Thyroid gland (tissue), 4 donors: Measurements from ENCODE around the gene ARHGAP28.

Experiments used
- POLR2A ChIP-seq, 2 donors: fragments of 450-650 bp; IDR thresholded peaks; one replicate each; pipeline ENCODE4 v1.6.1; 2017; ENCODE audit warnings: antibody characterized with exemption in 2 of 2, mild to moderate bottlenecking in 2 of 2, moderate library complexity in 1 of 2
- TF ChIP-seq, protein P1 (sequence below), 6 experiments: fragments of 200-600 bp in 3 of 6; fragments of 450-650 bp in 3 of 6; sonication (generic) in 3 of 6; IDR thresholded peaks; one replicate each; pipeline ENCODE4 v1.5.1; 2016 to 2019; ENCODE audit warnings: antibody characterized with exemption in 6 of 6, mild to moderate bottlenecking in 2 of 6, inconsistent platforms in 1 of 6, moderate library complexity in 1 of 6

DNA sequence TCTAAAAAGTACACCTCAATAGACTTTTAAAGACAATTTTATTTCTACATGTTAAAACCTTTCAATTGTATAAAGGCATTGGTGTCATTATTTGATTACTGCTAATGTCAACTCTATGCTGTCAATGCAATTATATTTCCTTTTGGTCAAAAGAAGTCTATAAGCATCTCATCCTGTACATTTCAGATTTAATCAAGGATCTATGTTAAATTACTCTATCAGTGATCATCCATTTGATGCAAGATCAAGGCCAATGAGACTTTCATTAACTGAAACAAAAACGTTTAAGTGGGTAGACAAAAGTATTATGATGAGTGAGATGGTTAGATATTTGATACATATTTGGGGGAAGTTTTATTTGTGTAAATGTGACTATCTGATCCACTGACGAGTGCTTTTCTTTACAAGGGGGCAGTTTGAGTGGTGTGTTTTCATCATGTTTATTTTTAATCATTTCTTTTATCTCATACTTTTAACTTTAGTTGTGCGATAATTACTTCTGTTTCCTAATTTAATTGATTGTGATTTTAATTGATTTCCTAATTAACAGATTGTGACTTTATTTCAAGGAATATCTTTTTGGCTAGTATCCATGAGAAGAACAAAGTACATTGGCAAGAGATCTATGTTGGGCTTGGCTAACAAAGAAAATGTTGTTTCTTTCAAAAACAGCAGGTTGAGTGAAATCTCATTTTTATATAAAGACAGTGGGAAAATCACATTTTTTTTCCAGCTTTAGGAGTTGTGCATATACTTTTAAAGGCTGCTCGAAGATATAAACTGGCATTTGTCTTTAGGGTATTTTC, 1.1 kb downstream of the ARHGAP28 start:
- TF ChIP-seq, protein P1, sequence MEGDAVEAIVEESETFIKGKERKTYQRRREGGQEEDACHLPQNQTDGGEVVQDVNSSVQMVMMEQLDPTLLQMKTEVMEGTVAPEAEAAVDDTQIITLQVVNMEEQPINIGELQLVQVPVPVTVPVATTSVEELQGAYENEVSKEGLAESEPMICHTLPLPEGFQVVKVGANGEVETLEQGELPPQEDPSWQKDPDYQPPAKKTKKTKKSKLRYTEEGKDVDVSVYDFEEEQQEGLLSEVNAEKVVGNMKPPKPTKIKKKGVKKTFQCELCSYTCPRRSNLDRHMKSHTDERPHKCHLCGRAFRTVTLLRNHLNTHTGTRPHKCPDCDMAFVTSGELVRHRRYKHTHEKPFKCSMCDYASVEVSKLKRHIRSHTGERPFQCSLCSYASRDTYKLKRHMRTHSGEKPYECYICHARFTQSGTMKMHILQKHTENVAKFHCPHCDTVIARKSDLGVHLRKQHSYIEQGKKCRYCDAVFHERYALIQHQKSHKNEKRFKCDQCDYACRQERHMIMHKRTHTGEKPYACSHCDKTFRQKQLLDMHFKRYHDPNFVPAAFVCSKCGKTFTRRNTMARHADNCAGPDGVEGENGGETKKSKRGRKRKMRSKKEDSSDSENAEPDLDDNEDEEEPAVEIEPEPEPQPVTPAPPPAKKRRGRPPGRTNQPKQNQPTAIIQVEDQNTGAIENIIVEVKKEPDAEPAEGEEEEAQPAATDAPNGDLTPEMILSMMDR (IDR thresholded peaks at IDR 0.05): no peak
- no peak for TF ChIP-seq POLR2A (IDR thresholded peaks at IDR 0.05)
